ENCODE results near the gene FSTL1.
"Not testable (repeated sequence)": the region's sequence is repeated elsewhere in the genome, so short reads cannot be mapped to it uniquely, and the experiment has no call there.

Gene FSTL1

DNA sequence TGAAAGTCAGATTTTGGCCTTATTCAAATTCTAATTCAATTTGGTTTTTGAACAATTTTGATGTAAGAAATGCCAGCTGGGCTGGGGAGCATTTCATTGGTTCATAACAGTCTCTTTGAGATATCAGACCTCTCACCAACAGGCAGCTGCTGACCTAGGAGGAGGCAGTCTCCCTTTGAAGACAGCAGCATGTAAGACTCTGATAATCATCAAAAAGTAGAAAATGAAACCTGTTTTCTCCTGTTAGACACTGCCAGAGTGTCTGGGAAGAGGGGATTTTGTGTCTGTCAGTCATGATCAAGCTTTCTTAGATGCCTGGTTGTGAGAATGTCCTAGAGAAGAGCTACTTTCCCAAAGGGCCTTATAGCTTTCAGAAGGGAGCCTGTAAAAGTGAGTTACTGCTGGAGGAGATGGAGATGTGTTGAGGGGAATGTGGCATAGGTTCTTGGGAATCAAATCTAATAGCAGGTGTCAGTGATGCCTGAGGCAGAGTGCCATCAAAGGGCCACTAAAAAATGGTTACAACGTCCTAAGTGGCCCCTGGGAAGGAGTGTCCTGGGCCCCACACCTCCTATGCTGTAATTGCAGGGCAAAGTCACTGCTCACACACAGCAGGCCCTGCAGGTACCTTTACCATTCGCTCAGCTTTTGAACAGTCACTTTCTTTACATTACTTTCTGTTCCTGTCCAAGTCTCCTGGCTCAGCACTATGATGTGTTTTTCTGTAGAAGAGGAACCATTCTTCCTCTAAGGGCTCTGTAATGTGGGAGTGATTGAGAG, 43.1 kb downstream of the FSTL1 start:
- H3K27ac ChIP-seq (ENCODE audit: low read length), result no peak overlapping the region
- H3K27me3 ChIP-seq (ENCODE audit: control insufficient read depth, insufficient read depth, low read length), result no peaks in the 10 kb centered on the region
- H3K9me3 ChIP-seq (ENCODE audit: control insufficient read depth, low read depth, low read length), result no peaks in the 10 kb centered on the region
- H3K9ac ChIP-seq (ENCODE audit: low read length), result no peak overlapping the region
- H3K4me3 ChIP-seq (ENCODE audit: low read length), result no peak overlapping the region
- H3K36me3 ChIP-seq (ENCODE audit: control insufficient read depth, low read depth, low read length), result peaks cover 96% of the 10 kb centered on the region
- H3K4me1 ChIP-seq (ENCODE audit: control insufficient read depth, low read depth, low read length), result no peaks in the 10 kb centered on the region

DNA sequence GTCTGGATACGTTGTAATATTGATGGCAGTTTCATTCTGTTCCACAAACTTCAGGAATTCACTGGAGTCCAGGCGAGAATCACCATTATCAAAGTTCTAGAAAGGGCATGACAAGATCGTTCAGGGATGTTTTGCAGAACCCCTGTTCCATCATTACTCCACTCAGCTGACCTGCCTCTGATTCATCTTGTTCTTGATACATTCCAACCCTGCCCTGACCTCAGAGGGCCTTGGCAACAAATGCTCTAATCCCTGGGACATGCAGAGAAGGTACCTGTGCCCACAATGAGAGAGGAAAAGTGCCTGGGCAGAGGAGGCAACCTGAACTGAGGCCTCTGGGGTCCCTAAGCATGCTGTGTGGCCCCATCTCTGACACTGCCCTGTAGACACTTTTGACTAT, 45.9 kb downstream of the FSTL1 start:
- no peak overlapping the region for H3K27ac ChIP-seq (ENCODE audit: low read length)
- H3K36me3 ChIP-seq (ENCODE audit: control insufficient read depth, low read depth, low read length), result peaks cover 98% of the 10 kb centered on the region
- H3K9me3 ChIP-seq (ENCODE audit: control insufficient read depth, low read depth, low read length), result no peaks in the 10 kb centered on the region
- H3K9ac ChIP-seq (ENCODE audit: low read length), result no peak overlapping the region
- H3K4me1 ChIP-seq (ENCODE audit: control insufficient read depth, low read depth, low read length), result no peaks in the 10 kb centered on the region
- H3K4me3 ChIP-seq (ENCODE audit: low read length), result no peak overlapping the region
- H3K27me3 ChIP-seq (ENCODE audit: control insufficient read depth, insufficient read depth, low read length), result no peaks in the 10 kb centered on the region

DNA sequence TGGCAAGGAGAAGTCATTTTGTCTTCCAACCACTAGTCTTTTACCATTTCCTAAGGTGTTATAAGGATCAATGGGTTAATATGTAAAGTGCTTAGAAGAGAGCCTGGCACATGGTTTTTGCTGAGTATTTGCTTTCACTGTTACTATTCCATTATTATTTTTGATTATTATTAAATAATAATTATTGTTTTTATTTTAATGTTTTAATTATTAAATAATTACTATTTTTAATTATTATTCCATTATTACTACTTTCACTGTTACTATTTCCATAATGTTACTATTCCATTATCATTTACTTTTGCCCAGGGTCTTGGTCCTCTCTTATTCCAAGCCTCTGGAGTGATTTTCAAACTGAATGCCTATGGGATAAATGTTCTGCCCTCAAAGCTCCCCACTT, 48.5 kb downstream of the FSTL1 start:
- H3K27ac ChIP-seq (ENCODE audit: low read length), result no peak overlapping the region
- no peak overlapping the region for H3K4me3 ChIP-seq (ENCODE audit: low read length)
- no peaks in the 10 kb centered on the region for H3K4me1 ChIP-seq (ENCODE audit: control insufficient read depth, low read depth, low read length)
- no peaks in the 10 kb centered on the region for H3K27me3 ChIP-seq (ENCODE audit: control insufficient read depth, insufficient read depth, low read length)
- peaks cover 98% of the 10 kb centered on the region for H3K36me3 ChIP-seq (ENCODE audit: control insufficient read depth, low read depth, low read length)
- H3K9ac ChIP-seq (ENCODE audit: low read length), result no peak overlapping the region
- no peaks in the 10 kb centered on the region for H3K9me3 ChIP-seq (ENCODE audit: control insufficient read depth, low read depth, low read length)

DNA sequence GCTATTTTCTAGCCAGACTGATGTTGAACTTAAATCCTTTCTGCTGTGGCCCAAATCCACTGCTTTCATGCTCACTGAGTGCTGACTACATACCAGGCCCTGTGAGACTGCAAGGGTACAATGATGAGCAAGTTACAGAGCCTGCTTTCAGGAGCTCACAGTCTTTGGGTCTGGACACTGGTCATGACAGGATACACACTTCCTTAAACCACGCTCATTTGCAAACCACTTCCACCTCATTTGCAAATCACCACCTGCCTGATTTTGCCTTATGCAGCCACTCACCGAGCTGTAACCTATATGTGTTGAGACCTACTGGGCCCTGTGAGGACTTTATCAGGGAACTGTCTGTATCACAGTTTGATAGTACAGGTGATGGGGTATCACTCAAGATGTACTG, 51.4 kb downstream of the FSTL1 start:
- Histone ChIP-seq H3K27ac (ENCODE audit: low read length) (no peak overlapping the region), H3K9me3 (ENCODE audit: control insufficient read depth, low read depth, low read length) (no peaks in the 10 kb centered on the region), H3K9ac (ENCODE audit: low read length) (no peak overlapping the region), H3K4me3 (ENCODE audit: low read length) (no peak overlapping the region), H3K27me3 (ENCODE audit: control insufficient read depth, insufficient read depth, low read length) (no peaks in the 10 kb centered on the region), H3K4me1 (ENCODE audit: control insufficient read depth, low read depth, low read length) (no peaks in the 10 kb centered on the region), H3K36me3 (ENCODE audit: control insufficient read depth, low read depth, low read length) (peaks cover 96% of the 10 kb centered on the region)

DNA sequence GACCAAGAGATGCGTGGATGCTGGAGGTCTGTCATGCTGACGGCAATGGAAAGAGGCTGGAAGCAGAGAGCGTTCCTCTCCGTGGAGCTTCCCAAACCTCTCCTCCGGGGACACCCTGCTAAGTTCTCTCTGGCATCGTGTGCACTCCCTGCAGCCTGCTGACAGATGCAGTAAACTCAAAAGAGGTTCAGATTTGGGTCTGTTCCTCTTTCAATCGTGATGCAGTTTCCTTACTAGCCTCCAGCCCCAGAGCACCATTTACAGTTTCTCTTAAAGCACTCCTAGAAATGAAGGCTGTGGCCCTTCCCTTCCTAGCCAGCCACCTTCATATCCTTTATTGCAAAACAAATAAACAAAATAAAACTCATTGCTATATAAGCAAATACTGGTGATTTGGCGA, 54.3 kb downstream of the FSTL1 start:
- Histone ChIP-seq H3K27ac (ENCODE audit: low read length) (no peak overlapping the region), H3K36me3 (ENCODE audit: control insufficient read depth, low read depth, low read length) (peaks cover 73% of the 10 kb centered on the region), H3K4me3 (ENCODE audit: low read length) (no peak overlapping the region), H3K9me3 (ENCODE audit: control insufficient read depth, low read depth, low read length) (no peaks in the 10 kb centered on the region), H3K9ac (ENCODE audit: low read length) (no peak overlapping the region), H3K4me1 (ENCODE audit: control insufficient read depth, low read depth, low read length) (no peaks in the 10 kb centered on the region), H3K27me3 (ENCODE audit: control insufficient read depth, insufficient read depth, low read length) (no peaks in the 10 kb centered on the region)

DNA sequence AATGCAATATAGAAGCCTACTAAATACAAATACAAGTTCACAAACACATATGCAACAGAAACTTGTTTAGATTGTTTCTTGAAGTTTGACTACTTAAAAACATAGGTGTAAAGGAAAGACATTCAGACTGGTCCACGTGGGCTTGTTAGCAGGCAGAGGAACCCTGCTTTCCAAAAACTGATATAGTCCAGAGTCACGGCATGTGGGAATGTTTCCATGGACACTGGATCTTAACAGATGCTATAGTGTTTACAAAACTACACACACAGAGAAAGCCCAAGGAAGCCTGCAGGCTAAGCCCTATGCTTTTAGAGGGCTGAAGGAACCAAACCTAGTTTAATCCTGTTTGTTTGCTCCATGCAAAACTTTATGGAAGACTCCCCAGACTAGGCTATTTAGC, 56.4 kb downstream of the FSTL1 start:
- peaks cover 52% of the 10 kb centered on the region for H3K36me3 ChIP-seq (ENCODE audit: control insufficient read depth, low read depth, low read length)
- H3K27me3 ChIP-seq (ENCODE audit: control insufficient read depth, insufficient read depth, low read length), result no peaks in the 10 kb centered on the region
- H3K4me1 ChIP-seq (ENCODE audit: control insufficient read depth, low read depth, low read length), result no peaks in the 10 kb centered on the region
- H3K9me3 ChIP-seq (ENCODE audit: control insufficient read depth, low read depth, low read length), result no peaks in the 10 kb centered on the region
- H3K4me3 ChIP-seq (ENCODE audit: low read length), result no peak overlapping the region
- H3K27ac ChIP-seq (ENCODE audit: low read length), result no peak overlapping the region
- H3K9ac ChIP-seq (ENCODE audit: low read length), result no peak overlapping the region

DNA sequence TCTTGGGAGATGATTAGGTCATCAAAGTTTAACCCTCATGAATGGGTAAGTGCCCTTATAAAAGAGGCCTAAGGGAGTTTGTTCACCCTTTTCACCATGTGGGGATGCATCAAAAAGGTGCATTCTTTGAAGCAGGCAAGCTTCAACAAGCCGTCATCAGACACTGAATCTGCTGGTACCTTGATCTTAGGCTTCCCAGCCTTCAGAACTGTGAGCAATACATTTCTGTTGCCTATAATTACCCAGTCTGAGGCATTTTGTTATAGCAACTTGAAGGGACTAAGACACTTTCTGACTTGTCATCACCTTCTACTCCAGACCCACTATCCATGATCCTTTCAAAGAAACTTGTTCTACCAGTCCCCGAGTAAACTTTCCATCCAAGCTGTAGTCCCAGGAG, 57.0 kb downstream of the FSTL1 start:
- H3K36me3 ChIP-seq (ENCODE audit: control insufficient read depth, low read depth, low read length), result peaks cover 46% of the 10 kb centered on the region
- H3K4me3 ChIP-seq (ENCODE audit: low read length), result no peak overlapping the region
- H3K9me3 ChIP-seq (ENCODE audit: control insufficient read depth, low read depth, low read length), result no peaks in the 10 kb centered on the region
- H3K4me1 ChIP-seq (ENCODE audit: control insufficient read depth, low read depth, low read length), result no peaks in the 10 kb centered on the region
- no peaks in the 10 kb centered on the region for H3K27me3 ChIP-seq (ENCODE audit: control insufficient read depth, insufficient read depth, low read length)
- no peak overlapping the region for H3K27ac ChIP-seq (ENCODE audit: low read length)
- no peak overlapping the region for H3K9ac ChIP-seq (ENCODE audit: low read length)

DNA sequence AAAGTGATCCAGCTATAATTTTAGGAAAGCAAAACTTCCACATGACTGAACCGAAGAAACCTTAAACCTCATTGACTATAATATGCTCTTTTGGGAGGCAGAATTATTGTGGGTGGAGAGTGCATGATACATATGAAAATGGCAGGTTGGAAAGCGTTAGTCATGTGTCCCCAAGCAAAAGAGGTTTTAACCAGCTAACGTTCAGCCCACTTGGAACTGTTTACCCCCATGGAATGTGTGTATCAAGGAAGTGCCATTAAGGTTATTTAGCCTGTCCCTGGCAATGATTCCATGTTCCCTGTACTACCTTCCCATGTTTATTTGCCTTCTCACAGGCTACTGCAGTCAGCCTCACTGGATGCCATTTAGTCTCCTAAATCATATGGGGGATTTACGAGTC, 57.5 kb downstream of the FSTL1 start:
- H3K9me3 ChIP-seq (ENCODE audit: control insufficient read depth, low read depth, low read length), result no peaks in the 10 kb centered on the region
- H3K4me3 ChIP-seq (ENCODE audit: low read length), result no peak overlapping the region
- no peaks in the 10 kb centered on the region for H3K4me1 ChIP-seq (ENCODE audit: control insufficient read depth, low read depth, low read length)
- H3K27ac ChIP-seq (ENCODE audit: low read length), result no peak overlapping the region
- H3K27me3 ChIP-seq (ENCODE audit: control insufficient read depth, insufficient read depth, low read length), result no peaks in the 10 kb centered on the region
- no peak overlapping the region for H3K9ac ChIP-seq (ENCODE audit: low read length)
- peaks cover 41% of the 10 kb centered on the region for H3K36me3 ChIP-seq (ENCODE audit: control insufficient read depth, low read depth, low read length)

DNA sequence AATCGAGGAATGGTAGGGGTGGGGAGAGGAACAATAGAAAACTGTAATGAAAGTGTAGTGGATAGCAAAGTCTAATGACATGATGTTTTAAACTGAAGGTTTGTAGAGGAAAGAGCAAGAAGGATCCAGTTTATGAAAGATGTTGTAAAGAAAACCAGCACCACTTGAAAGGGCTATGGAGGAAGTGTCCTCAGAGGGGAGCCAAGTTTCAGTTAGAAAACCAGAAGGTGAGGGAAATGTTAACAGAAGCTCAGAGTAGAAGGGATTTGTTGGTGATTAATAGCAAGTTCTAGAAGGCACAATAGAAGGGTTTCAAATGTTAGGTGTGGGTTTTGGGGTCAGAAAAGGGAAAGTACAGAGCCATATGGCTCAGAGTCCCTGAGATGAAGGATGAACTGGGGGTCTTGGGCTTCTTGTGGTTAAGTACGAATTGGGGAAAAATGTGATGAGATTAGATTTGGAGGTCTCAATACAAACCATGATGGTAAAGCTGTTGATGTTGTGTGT, 67.8 kb downstream of the FSTL1 start:
- Histone ChIP-seq H3K4me1 (ENCODE audit: control insufficient read depth, low read depth, low read length) (no peaks in the 10 kb centered on the region), H3K9me3 (ENCODE audit: control insufficient read depth, low read depth, low read length) (no peaks in the 10 kb centered on the region), H3K27ac (ENCODE audit: low read length) (no peak overlapping the region), H3K4me3 (ENCODE audit: low read length) (no peak overlapping the region), H3K36me3 (ENCODE audit: control insufficient read depth, low read depth, low read length) (no peaks in the 10 kb centered on the region), H3K27me3 (ENCODE audit: control insufficient read depth, insufficient read depth, low read length) (no peaks in the 10 kb centered on the region), H3K9ac (ENCODE audit: low read length) (no peak overlapping the region)

DNA sequence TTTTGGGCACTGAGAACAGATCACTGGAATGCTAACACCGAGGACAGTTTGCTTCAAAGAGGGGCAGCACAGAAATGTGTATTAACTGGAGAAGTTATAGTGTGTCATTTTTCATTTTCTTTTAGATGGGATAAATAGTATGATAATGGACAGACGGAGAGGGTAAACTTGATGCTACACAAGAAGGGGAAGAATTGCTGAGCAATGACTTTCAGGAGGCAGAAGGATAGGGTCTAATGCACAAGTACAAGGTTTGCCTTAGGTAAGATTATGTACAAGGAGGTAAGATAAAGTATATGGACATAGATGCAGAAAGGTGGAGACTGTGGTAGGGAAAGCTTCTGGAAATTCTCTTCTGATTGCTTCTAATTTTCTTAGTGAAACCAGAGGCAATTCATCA, 69.3 kb downstream of the FSTL1 start:
- no peaks in the 10 kb centered on the region for H3K27me3 ChIP-seq (ENCODE audit: control insufficient read depth, insufficient read depth, low read length)
- no peak overlapping the region for H3K27ac ChIP-seq (ENCODE audit: low read length)
- no peaks in the 10 kb centered on the region for H3K36me3 ChIP-seq (ENCODE audit: control insufficient read depth, low read depth, low read length)
- H3K9ac ChIP-seq (ENCODE audit: low read length), result no peak overlapping the region
- no peaks in the 10 kb centered on the region for H3K9me3 ChIP-seq (ENCODE audit: control insufficient read depth, low read depth, low read length)
- no peak overlapping the region for H3K4me3 ChIP-seq (ENCODE audit: low read length)
- no peaks in the 10 kb centered on the region for H3K4me1 ChIP-seq (ENCODE audit: control insufficient read depth, low read depth, low read length)

DNA sequence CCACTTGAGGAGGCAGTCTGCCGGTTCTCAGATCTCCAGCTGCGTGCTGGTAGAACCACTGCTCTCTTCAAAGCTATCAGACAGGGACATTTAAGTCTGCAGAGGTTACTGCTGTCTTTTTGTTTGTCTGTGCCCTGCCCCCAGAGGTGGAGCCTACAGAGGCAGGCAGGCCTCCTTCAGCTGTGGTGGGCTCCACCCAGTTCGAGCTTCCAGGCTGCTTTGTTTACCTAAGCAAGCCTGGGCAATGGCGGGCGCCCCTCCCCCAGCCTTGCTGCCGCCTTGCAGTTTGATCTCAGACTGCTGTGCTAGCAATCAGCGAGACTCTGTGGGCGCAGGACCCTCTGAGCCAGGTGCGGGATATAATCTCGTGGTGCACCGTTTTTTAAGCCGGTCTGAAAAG, 72.8 kb downstream of the FSTL1 start:
- H3K9me3 ChIP-seq (ENCODE audit: control insufficient read depth, low read depth, low read length); H3K27me3 ChIP-seq (ENCODE audit: control insufficient read depth, insufficient read depth, low read length); H3K4me3 ChIP-seq (ENCODE audit: low read length); H3K36me3 ChIP-seq (ENCODE audit: control insufficient read depth, low read depth, low read length); H3K9ac ChIP-seq (ENCODE audit: low read length); H3K4me1 ChIP-seq (ENCODE audit: control insufficient read depth, low read depth, low read length); H3K27ac ChIP-seq (ENCODE audit: low read length): not testable (repeated sequence)

DNA sequence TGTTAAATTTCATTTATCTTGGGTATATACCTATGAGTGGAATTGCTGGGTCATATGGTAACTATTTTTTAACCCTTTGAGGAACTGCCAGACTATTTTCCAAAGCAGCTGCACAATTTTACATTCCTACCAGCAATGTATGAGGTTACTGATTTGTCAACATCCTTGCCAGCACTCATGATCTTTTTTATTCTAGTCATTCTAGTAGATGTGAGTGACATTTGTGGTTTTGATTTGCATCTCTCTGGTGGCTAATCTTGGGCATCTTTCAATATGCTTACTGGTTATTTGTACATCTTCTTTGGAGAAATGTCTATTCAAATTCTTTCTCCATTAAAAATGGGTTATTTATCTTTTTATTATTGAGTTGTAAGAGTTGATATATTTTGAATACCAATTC, 80.3 kb downstream of the FSTL1 start:
- H3K4me3 ChIP-seq (ENCODE audit: low read length), result no peak overlapping the region
- no peak overlapping the region for H3K9ac ChIP-seq (ENCODE audit: low read length)
- no peaks in the 10 kb centered on the region for H3K9me3 ChIP-seq (ENCODE audit: control insufficient read depth, low read depth, low read length)
- H3K27me3 ChIP-seq (ENCODE audit: control insufficient read depth, insufficient read depth, low read length), result no peaks in the 10 kb centered on the region
- no peaks in the 10 kb centered on the region for H3K36me3 ChIP-seq (ENCODE audit: control insufficient read depth, low read depth, low read length)
- no peaks in the 10 kb centered on the region for H3K4me1 ChIP-seq (ENCODE audit: control insufficient read depth, low read depth, low read length)
- no peak overlapping the region for H3K27ac ChIP-seq (ENCODE audit: low read length)
